ENCODE results near the gene PITPNM2.

- TF ChIP-seq CTCF (IDR thresholded peaks at IDR 0.05) (no peak), POLR2A (IDR thresholded peaks at IDR 0.05) (no peak)
Measured at GRCh38 chr12:123180171-123180570, 29.3 kb upstream of the PITPNM2 start.

All from lower leg skin (tissue), 3 donors.